Cardiac muscle cell (in vitro differentiated cells and primary cell): ENCODE measurements around the gene DNAH2. TPM values are rescaled to one million over a fixed set of nuclear protein-coding genes. Genes with fewer than 3 reads are reported as not detected.
A peak's percentile ranks its signal among the peaks of the same experiment; 100 is the strongest.

Experiments
- DNase-seq, 2 donors: peaks; one replicate each; pipeline versions ENCODE4 v3.0.0 to v3.0.0-alpha.2; 2010 to 2017; ENCODE audit warnings: low read depth in 1 of 2, low spot score in 1 of 2
- H3K27ac ChIP-seq: fragments of 200-600 bp; sonication (generic); 2 replicates; pipeline ENCODE4 v1.5.1; 2016
- H3K27me3 ChIP-seq: fragments of 200-600 bp; sonication (generic); 2 replicates; pipeline ENCODE4 v1.6.0; 2016; ENCODE audit warnings: control low read depth
- H3K36me3 ChIP-seq: fragments of 200-600 bp; sonication (generic); 2 replicates; pipeline ENCODE4 v1.5.1; 2016; ENCODE audit warnings: control low read depth
- H3K4me1 ChIP-seq: fragments of 200-600 bp; sonication (generic); 2 replicates; pipeline ENCODE4 v1.8.1; 2017; ENCODE audit warnings: low read depth, mild to moderate bottlenecking, mixed run types
- H3K4me3 ChIP-seq: fragments of 200-600 bp; sonication (generic); 2 replicates; pipeline ENCODE4 v1.5.1; 2016; ENCODE audit warnings: mild to moderate bottlenecking
- H3K9me3 ChIP-seq: fragments of 200-600 bp; sonication (generic); 2 replicates; pipeline ENCODE4 v1.5.1; 2017; ENCODE audit warnings: low read depth, mild to moderate bottlenecking, control low read depth
- CTCF ChIP-seq: IDR thresholded peaks from 2 replicates; pipeline ENCODE4 v1.5.1; 2012; ENCODE audit warnings: low read depth, mild to moderate bottlenecking, low read length
- polyA plus RNA-seq: library from polyadenylated mRNA; unstranded; fragments of >200 nt; fragmentation: Nextera tagmentation; extraction: Ambion mirVana; gene quantifications from 2 replicates; pipeline ENCODE4 v1.2.1, GENCODE V29; 2016
- total RNA-seq: library from RNA; depleted of rRNA; stranded (reverse); fragments of >200 nt; gene quantifications from 2 replicates; pipeline ENCODE4 v1.2.3, GENCODE V29; 2016

The DNAH2 gene
- total and polyA plus RNA-seq, 2 experiments from 2014 or later, result 0.42 to 3.0 TPM

- no peak overlapping the region for H3K27ac ChIP-seq
- peaks cover 30% of the 10 kb centered on the region for H3K36me3 ChIP-seq
- DNase-seq, result no peak
- no peaks in the 10 kb centered on the region for H3K27me3 ChIP-seq
- peaks cover 27% of the 10 kb centered on the region for H3K4me1 ChIP-seq
- H3K4me3 ChIP-seq, result no peak overlapping the region
- no peaks in the 10 kb centered on the region for H3K9me3 ChIP-seq
- TF ChIP-seq CTCF, result no peak
Measured at GRCh38 chr17:7853691-7854038, 136.1 kb downstream of the DNAH2 start.

- H3K27ac ChIP-seq, result peak overlapping the region; percentile 18
- no peak for DNase-seq
- no peak overlapping the region for H3K4me3 ChIP-seq
- H3K27me3 ChIP-seq, result no peaks in the 10 kb centered on the region
- TF ChIP-seq CTCF, result no peak
- peaks cover 27% of the 10 kb centered on the region for H3K4me1 ChIP-seq
- no peaks in the 10 kb centered on the region for H3K9me3 ChIP-seq
- H3K36me3 ChIP-seq, result peaks cover 25% of the 10 kb centered on the region
Measured at GRCh38 chr17:7854078-7854777, 136.7 kb downstream of the DNAH2 start.

- Histone ChIP-seq H3K4me1 (peaks cover 27% of the 10 kb centered on the region), H3K27me3 (no peaks in the 10 kb centered on the region), H3K4me3 (peak within 1 kb of the TSS; percentile 58), H3K9me3 (no peaks in the 10 kb centered on the region), H3K36me3 (peaks cover 16% of the 10 kb centered on the region), H3K27ac (peak within 1 kb of the TSS; percentile 18)
- peak; percentile 27 to 87 for DNase-seq
- no peak for TF ChIP-seq CTCF
Measured at GRCh38 chr17:7854851-7855659, 137.5 kb downstream of the DNAH2 start, which contains the start of gene TMEM88. TSS of gene TMEM88 (plus strand) at chr17:7855066. CDS start at chr17:7855075, 9 bp downstream.

- peaks cover 27% of the 10 kb centered on the region for H3K4me1 ChIP-seq
- no peak for DNase-seq
- peak overlapping the region; percentile 58 for H3K4me3 ChIP-seq
- no peaks in the 10 kb centered on the region for H3K9me3 ChIP-seq
- peaks cover 10% of the 10 kb centered on the region for H3K36me3 ChIP-seq
- no peaks in the 10 kb centered on the region for H3K27me3 ChIP-seq
- H3K27ac ChIP-seq, result peak overlapping the region; percentile 18
- TF ChIP-seq CTCF, result no peak
Measured at GRCh38 chr17:7855660-7856010, 138.1 kb downstream of the DNAH2 start.

GRCh38 chr17:7856011-7856810 is 138.7 kb downstream of the DNAH2 start:
- peak in 1 of 2 donors; percentile 77 for DNase-seq
- Histone ChIP-seq H3K36me3 (peaks cover 7% of the 10 kb centered on the region), H3K27ac (peak overlapping the region; percentile 87), H3K4me1 (peaks cover 27% of the 10 kb centered on the region), H3K4me3 (peak overlapping the region; percentile 58), H3K27me3 (no peaks in the 10 kb centered on the region), H3K9me3 (no peaks in the 10 kb centered on the region)
- TF ChIP-seq CTCF, result no peak
